Measurements from ENCODE around the gene SLC16A8.

- TF ChIP-seq CTCF (IDR thresholded peaks at IDR 0.05) (no peak), POLR2A (IDR thresholded peaks at IDR 0.05) (no peak), EP300 (IDR thresholded peaks at IDR 0.05) (no peak)
Measured at GRCh38 chr22:38081941-38082828, 1.8 kb downstream of the SLC16A8 start.
